H1 (cell line): ENCODE data around the gene NCKAP1. TPM values are rescaled to one million over a fixed set of nuclear protein-coding genes. Genes with fewer than 3 reads are reported as not detected.

Source experiments
- CTCF ChIA-PET: fragments of 300-600 bp; sonication (Branson Sonifier 250); formaldehyde crosslinking; loops from one replicate; lab custom pipeline; 2021; ENCODE audit not compliant: partially characterized antibody; lab: Charles Lee
- POLR2A ChIA-PET: fragments of 300-600 bp; sonication (Branson Sonifier 250); formaldehyde crosslinking; loops from one replicate; lab custom pipeline; 2021; ENCODE audit warnings: inconsistent platforms; ENCODE audit not compliant: partially characterized antibody; lab: Charles Lee
- DNase-seq, 2 experiments: peaks; one replicate each; pipeline versions ENCODE4 v3.0.0 to v3.0.0-alpha.2; 2010 to 2022; ENCODE audit warnings: low spot score in 2 of 2, low read depth in 1 of 2, mixed read lengths in 1 of 2
- FAIRE-seq: peaks from 2 replicates; lab custom pipeline; 2011; peaks lifted over from hg19 to GRCh38; lab: Jason Lieb, UNC
- H2AFZ ChIP-seq: 2 replicates; pipeline ENCODE4 v1.8.1; 2012; ENCODE audit warnings: low read length, inconsistent platforms
- H2AK5ac ChIP-seq: 2 replicates; pipeline ENCODE4 v1.6.1; 2013; ENCODE audit warnings: low read depth, low read length
- H2BK120ac ChIP-seq: replicated peaks from 2 replicates; pipeline ENCODE3; 2013; ENCODE audit warnings: low read depth, low read length, inconsistent platforms
- H2BK12ac ChIP-seq: 2 replicates; pipeline ENCODE4 v1.6.1; 2013; ENCODE audit warnings: low read depth, low read length
- H2BK15ac ChIP-seq: 2 replicates; pipeline ENCODE4 v1.6.1; 2013; ENCODE audit warnings: low read length
- H2BK20ac ChIP-seq: 2 replicates; pipeline ENCODE4 v1.6.1; 2013; ENCODE audit warnings: low read length
- H2BK5ac ChIP-seq: 2 replicates; pipeline ENCODE4 v1.6.1; 2013; ENCODE audit warnings: low read depth, low read length
- H3K14ac ChIP-seq: 2 replicates; pipeline ENCODE4 v1.6.1; 2013; ENCODE audit warnings: inconsistent platforms; ENCODE audit not compliant: insufficient read length
- H3K18ac ChIP-seq: 2 replicates; pipeline ENCODE4 v1.6.1; 2013; ENCODE audit warnings: low read length; ENCODE audit errors: extremely low read depth
- H3K23ac ChIP-seq: 2 replicates; pipeline ENCODE4 v1.6.1; 2013; ENCODE audit warnings: inconsistent platforms; ENCODE audit not compliant: insufficient read length
- H3K23me2 ChIP-seq: 2 replicates; pipeline ENCODE4 v1.6.1; 2013; ENCODE audit warnings: low read depth, low read length
- H3K27ac ChIP-seq: 2 replicates; pipeline ENCODE4 v1.6.1; 2011; ENCODE audit warnings: low read depth, low read length, inconsistent platforms
- H3K27me3 ChIP-seq, 4 experiments: replicated peaks in 1 of 4; 1 replicate in 1 of 4; 2 replicates in 3 of 4; pipeline versions ENCODE4 v1.6.1 to v1.8.1; 2011 to 2013; ENCODE audit warnings: low read length in 3 of 4, mild to moderate bottlenecking in 3 of 4, inconsistent platforms in 2 of 4, mixed read lengths in 2 of 4, moderate library complexity in 1 of 4; ENCODE audit not compliant: control insufficient read depth in 3 of 4, insufficient read depth in 3 of 4; ENCODE audit errors: extremely low read depth in 1 of 4
- H3K36me3 ChIP-seq, 4 experiments: 2 replicates each; pipeline versions ENCODE4 v1.6.1 to v1.8.1; 2011 to 2013; ENCODE audit warnings: mild to moderate bottlenecking in 4 of 4, low read length in 3 of 4, moderate library complexity in 2 of 4, control low read depth in 1 of 4, inconsistent platforms in 1 of 4; ENCODE audit not compliant: insufficient read depth in 4 of 4, control insufficient read depth in 2 of 4
- H3K4ac ChIP-seq: replicated peaks from 2 replicates; pipeline ENCODE3; 2013; ENCODE audit warnings: low read length, low read depth, mixed read lengths, inconsistent platforms; ENCODE audit not compliant: insufficient read length
- H3K4me1 ChIP-seq, 4 experiments: replicated peaks in 1 of 4; 1 replicate in 1 of 4; 2 replicates in 3 of 4; pipeline versions ENCODE4 v1.6.1 to v1.8.1; 2011 to 2013; ENCODE audit warnings: low read length in 3 of 4, inconsistent platforms in 2 of 4, mixed read lengths in 1 of 4; ENCODE audit not compliant: insufficient read depth in 4 of 4, control insufficient read depth in 3 of 4
- H3K4me2 ChIP-seq, 2 experiments: 2 replicates each; pipeline versions ENCODE4 v1.6.1 to v1.8.1; 2011 to 2013; ENCODE audit warnings: low read depth in 2 of 2, low read length in 2 of 2, control low read depth in 1 of 2, inconsistent platforms in 1 of 2, mild to moderate bottlenecking in 1 of 2; ENCODE audit not compliant: insufficient read depth in 1 of 2
- H3K4me3 ChIP-seq, 4 experiments: fragments of 200-600, 300-600 bp in 1 of 4; sonication (generic), shearing (Covaris generic), sonication (Bioruptor Twin) in 1 of 4; 2 replicates each; pipeline versions ENCODE4 v1.5.1 to v1.8.1; 2011 to 2016; ENCODE audit warnings: low read length in 4 of 4, low read depth in 3 of 4, control low read depth in 2 of 4, inconsistent platforms in 2 of 4, mild to moderate bottlenecking in 2 of 4, mixed read lengths in 1 of 4, moderate library complexity in 1 of 4; ENCODE audit not compliant: insufficient read depth in 2 of 4; ENCODE audit errors: extremely low read depth in 1 of 4
- H3K56ac ChIP-seq: replicated peaks from 2 replicates; pipeline ENCODE3; 2013; ENCODE audit warnings: low read depth, mild to moderate bottlenecking, mixed read lengths, low read length, inconsistent platforms; ENCODE audit not compliant: insufficient read length
- H3K79me1 ChIP-seq: 2 replicates; pipeline ENCODE4 v1.6.1; 2013; ENCODE audit warnings: low read depth, low read length, control low read depth
- H3K79me2 ChIP-seq, 2 experiments: 2 replicates each; pipeline versions ENCODE4 v1.6.1 to v1.8.1; 2012 to 2013; ENCODE audit warnings: low read length in 2 of 2, mild to moderate bottlenecking in 2 of 2, inconsistent platforms in 1 of 2; ENCODE audit not compliant: insufficient read depth in 2 of 2, control insufficient read depth in 1 of 2
- H3K9ac ChIP-seq, 4 experiments: replicated peaks in 1 of 4; 1 replicate in 1 of 4; 2 replicates in 3 of 4; pipeline versions ENCODE4 v1.6.1 to v1.8.1; 2011 to 2013; ENCODE audit warnings: low read depth in 3 of 4, low read length in 3 of 4, control low read depth in 2 of 4, mild to moderate bottlenecking in 2 of 4, moderate library complexity in 2 of 4, inconsistent platforms in 1 of 4; ENCODE audit errors: extremely low read depth in 1 of 4
- H3K9me3 ChIP-seq, 2 experiments: 2 replicates each; pipeline versions ENCODE4 v1.6.1 to v1.8.1; 2012 to 2013; ENCODE audit warnings: mild to moderate bottlenecking in 2 of 2, moderate library complexity in 2 of 2, control low read depth in 1 of 2, inconsistent platforms in 1 of 2, low read depth in 1 of 2, low read length in 1 of 2, mixed read lengths in 1 of 2; ENCODE audit not compliant: insufficient read depth in 2 of 2
- H4K20me1 ChIP-seq, 2 experiments: replicated peaks in 1 of 2; 2 replicates each; pipeline versions ENCODE3 to v1.8.1; 2011 to 2013; ENCODE audit warnings: inconsistent platforms in 2 of 2, low read length in 2 of 2, mild to moderate bottlenecking in 1 of 2; ENCODE audit not compliant: insufficient read depth in 2 of 2, control insufficient read depth in 1 of 2
- H4K5ac ChIP-seq: 2 replicates; pipeline ENCODE4 v1.6.1; 2013; ENCODE audit warnings: low read length, low read depth, mixed read lengths, inconsistent platforms; ENCODE audit not compliant: insufficient read length
- H4K8ac ChIP-seq: 2 replicates; pipeline ENCODE4 v1.8.0; 2013; ENCODE audit warnings: mild to moderate bottlenecking, moderate library complexity, low read length, inconsistent platforms; ENCODE audit not compliant: insufficient read depth; ENCODE audit errors: extremely low read depth
- H4K91ac ChIP-seq: replicated peaks from 2 replicates; pipeline ENCODE3; 2013; ENCODE audit warnings: low read length, mixed read lengths, inconsistent platforms; ENCODE audit not compliant: insufficient read length
- ASH2L ChIP-seq: fragments of 200-600, 300-600 bp; sonication (generic); IDR thresholded peaks from one replicate; pipeline ENCODE4 v1.7.1; 2017; ENCODE audit warnings: low read length
- JUN ChIP-seq: IDR thresholded peaks from 2 replicates; pipeline ENCODE4 v1.6.1; 2011; ENCODE audit warnings: low read depth, mild to moderate bottlenecking, improper control_type of control experiment, low read length
- JUND ChIP-seq: IDR thresholded peaks from 2 replicates; pipeline ENCODE4 v1.6.1; 2011; ENCODE audit warnings: mild to moderate bottlenecking, improper control_type of control experiment, low read length
- KDM5A ChIP-seq: fragments of 200-600 bp; IDR thresholded peaks from 2 replicates; pipeline ENCODE4 v1.7.1; 2012; ENCODE audit warnings: mild to moderate bottlenecking, low read length, inconsistent platforms, mixed read lengths
- MAFK ChIP-seq: IDR thresholded peaks from 2 replicates; pipeline ENCODE4 v1.6.1; 2012; ENCODE audit warnings: low read depth, mild to moderate bottlenecking, improper control_type of control experiment, low read length
- NANOG ChIP-seq: IDR thresholded peaks from 2 replicates; pipeline ENCODE4 v1.6.1; 2011; ENCODE audit warnings: low read length, low read depth, mild to moderate bottlenecking, inconsistent platforms; ENCODE audit not compliant: insufficient read depth, poor library complexity, severe bottlenecking
- NRF1 ChIP-seq: IDR thresholded peaks from 2 replicates; pipeline ENCODE4 v1.6.1; 2011; ENCODE audit warnings: mild to moderate bottlenecking, low read depth, low read length, improper control_type of control experiment
- PHF8 ChIP-seq: fragments of 200-600 bp; sonication (generic); conservative IDR thresholded peaks from 2 replicates; pipeline ENCODE4 v1.7.1; 2012; ENCODE audit warnings: low read depth, mild to moderate bottlenecking, inconsistent platforms, low read length, moderate library complexity
- POLR2AphosphoS5 ChIP-seq: IDR thresholded peaks from 2 replicates; pipeline ENCODE4 v1.6.1; 2011; ENCODE audit warnings: low read depth, low read length
- RBBP5 ChIP-seq: IDR thresholded peaks from 2 replicates; pipeline ENCODE4 v1.7.1; 2012; ENCODE audit warnings: low read depth, mild to moderate bottlenecking, inconsistent platforms, low read length, moderate library complexity, borderline replicate concordance
- RFX5 ChIP-seq: IDR thresholded peaks from 2 replicates; pipeline ENCODE4 v1.6.1; 2011; ENCODE audit warnings: low read depth, low read length, improper control_type of control experiment, borderline replicate concordance
- SIN3A ChIP-seq, 2 experiments: IDR thresholded peaks in 1 of 2; conservative IDR thresholded peaks in 1 of 2; 2 replicates each; pipeline ENCODE4 v1.6.1; 2011 to 2012; ENCODE audit warnings: low read length in 2 of 2, improper control_type of control experiment in 1 of 2, low read depth in 1 of 2, mild to moderate bottlenecking in 1 of 2
- SUZ12 ChIP-seq: fragments of 200-600 bp; sonication (generic); IDR thresholded peaks from 2 replicates; pipeline ENCODE4 v1.6.1; 2012; ENCODE audit warnings: mild to moderate bottlenecking, inconsistent platforms, low read length, moderate library complexity, mixed read lengths
- TAF1 ChIP-seq: IDR thresholded peaks from 2 replicates; pipeline ENCODE4 v1.6.1; 2011; ENCODE audit warnings: mild to moderate bottlenecking, low read depth, low read length
- TBP ChIP-seq: IDR thresholded peaks from 2 replicates; pipeline ENCODE4 v1.6.1; 2011; ENCODE audit warnings: low read depth, low read length, improper control_type of control experiment
- TEAD4 ChIP-seq: IDR thresholded peaks from 2 replicates; pipeline ENCODE4 v1.6.1; 2012; ENCODE audit warnings: low read depth, low read length, inconsistent platforms, mixed read lengths
- ZNF274 ChIP-seq: IDR thresholded peaks from 2 replicates; pipeline ENCODE4 v1.7.0; 2012; ENCODE audit warnings: low read length, borderline replicate concordance; ENCODE audit errors: extremely low read depth
- polyA plus RNA-seq, 7 experiments: library from polyadenylated mRNA; depleted of rRNA in 3 of 7; stranded (reverse) in 5 of 7; unstranded in 2 of 7; fragments of >200 nt in 5 of 7; fragments of 200-250 nt in 2 of 7; gene quantifications; 1 replicate in 5 of 7; 2 replicates in 1 of 7; 4 replicates in 1 of 7; pipeline versions ENCODE4 v1.2.1 to v1.2.3, GENCODE V29; 2011 to 2013; ENCODE audit warnings: missing spikeins in 2 of 7, mixed read lengths in 2 of 7
- total RNA-seq: library from RNA; stranded (reverse); fragmentation: NEBNext Ultra II Directional; extraction: Animal tissue kit (Norgen Biotek cat#: 25700); gene quantifications from 2 replicates; pipeline ENCODE4 v1.2.1, GENCODE V29; 2021

NCKAP1 gene
- total and polyA plus RNA-seq, 2 of the 8 experiments (the other 6 are each of a cell fraction or from before 2014, with no cell fraction given) = 90.8 to 173 TPM

DNA sequence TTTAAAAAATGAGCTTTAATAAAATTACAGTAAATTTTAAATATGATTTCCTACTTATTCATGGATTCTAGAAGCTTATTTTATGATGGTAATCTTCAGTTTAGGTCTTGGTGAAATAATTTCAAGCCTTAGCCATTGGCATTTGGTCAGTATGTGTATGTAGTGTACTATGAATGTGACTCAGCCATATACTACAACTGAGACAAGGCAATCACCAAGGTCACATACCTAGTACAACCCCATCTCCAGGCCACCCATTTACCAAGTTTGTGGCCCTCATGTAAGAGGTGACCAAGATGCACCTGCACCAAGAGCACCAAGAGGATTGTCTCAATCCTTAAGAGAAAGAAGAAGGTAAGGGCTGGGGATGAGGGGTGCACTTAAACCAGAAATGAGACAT is 117.0 kb downstream of the NCKAP1 start:
- no peak overlapping the region for H3K9ac ChIP-seq
- H2BK5ac ChIP-seq = no peak overlapping the region
- H2BK15ac ChIP-seq = no peak overlapping the region
- H3K4me1 ChIP-seq = peaks cover 0 to 3% (median 0%) of the 10 kb centered on the region in 4 experiments; a peak in 1 of 7 replicates
- no peaks in the 10 kb centered on the region for H3K9me3 ChIP-seq
- H3K23ac ChIP-seq = no peak overlapping the region
- no peak overlapping the region for H4K91ac ChIP-seq
- H2AK5ac ChIP-seq = no peak overlapping the region
- H3K23me2 ChIP-seq = no peaks in the 10 kb centered on the region
- POLR2A ChIA-PET = interaction anchor here (0.6 kb wide), 1 partner anchor 853 kb away, joined by 3 read pairs; no protein-coding TSS in a partner anchor
- no peak for DNase-seq
- H4K5ac ChIP-seq = no peak overlapping the region
- no peak for FAIRE-seq
- H3K79me2 ChIP-seq = no peaks in the 10 kb centered on the region
- no peak overlapping the region for H3K4me3 ChIP-seq
- H2AFZ ChIP-seq = no peak overlapping the region
- no peak overlapping the region for H3K18ac ChIP-seq
- H3K14ac ChIP-seq = no peak overlapping the region
- no peak overlapping the region for H2BK12ac ChIP-seq
- peaks cover 0 to 46% (median 9%) of the 10 kb centered on the region in 4 experiments; a peak in 6 of 8 replicates for H3K36me3 ChIP-seq
- H3K4ac ChIP-seq = no peak overlapping the region
- no peak overlapping the region for H2BK120ac ChIP-seq
- H4K8ac ChIP-seq = no peak overlapping the region
- no peaks in the 10 kb centered on the region for H3K79me1 ChIP-seq
- H3K56ac ChIP-seq = no peak overlapping the region
- CTCF ChIA-PET = no interaction called here
- no peaks in the 10 kb centered on the region for H3K27me3 ChIP-seq
- no peak overlapping the region for H2BK20ac ChIP-seq
- no peaks in the 10 kb centered on the region for H4K20me1 ChIP-seq
- H3K27ac ChIP-seq = no peak overlapping the region
- no peak overlapping the region for H3K4me2 ChIP-seq
- TF ChIP-seq JUN (no peak), SIN3A (conservative IDR thresholded peaks at IDR 0.05 in 1 of 2, IDR thresholded peaks at IDR 0.05 in 1 of 2; ENCODE audit: low read depth in 1 of 2, low read length in 2 of 2) (no peak), TBP (no peak), KDM5A (no peak), ZNF274 (no peak), RBBP5 (no peak), TEAD4 (no peak), PHF8 (no peak), ASH2L (no peak), MAFK (no peak), JUND (no peak), RFX5 (no peak), SUZ12 (no peak), NANOG (no peak), POLR2AphosphoS5 (no peak), NRF1 (no peak), TAF1 (no peak)
